T-cell (primary cell): ENCODE results near the gene TMPRSS6. TPM values are rescaled to one million over a fixed set of nuclear protein-coding genes. Genes with fewer than 3 reads are reported as not detected.

Source experiments
- ATAC-seq, 4 experiments: fragments of 200-7000 bp in 3 of 4; fragments of 150-1000 bp in 1 of 4; cut with Tn5 transposase; replicated peaks in 1 of 4; 1 replicate in 3 of 4; 2 replicates in 1 of 4; pipeline ENCODE4 v1.10.0; 2021; ENCODE audit warnings: moderate library complexity in 3 of 4, mild to moderate bottlenecking in 2 of 4, moderate number of reproducible peaks in 1 of 4
- CTCF ChIA-PET, 2 donors: fragments of 300-600 bp; sonication (Branson Sonifier 250); formaldehyde crosslinking; loops; one replicate each; lab custom pipeline; 2022; ENCODE audit warnings: antibody characterized with exemption in 2 of 2; lab: Charles Lee
- POLR2A ChIA-PET, 2 donors: fragments of 300-600 bp; sonication (Branson Sonifier 250); formaldehyde crosslinking; loops; one replicate each; lab custom pipeline; 2022; ENCODE audit warnings: antibody characterized with exemption in 2 of 2; lab: Charles Lee
- DNase-seq, 35 experiments: peaks; one replicate each; pipeline versions ENCODE4 v3.0.0 to v3.0.0-alpha.2; 2013 to 2023
- H3K27ac ChIP-seq: one replicate; pipeline ENCODE4 v1.5.1; 2013; ENCODE audit warnings: low read length
- H3K27me3 ChIP-seq, 2 experiments: replicated peaks in 1 of 2; 1 replicate in 1 of 2; 2 replicates in 1 of 2; pipeline versions ENCODE4 v1.6.1 to v1.7.0; 2013; ENCODE audit warnings: low read length in 1 of 2, mixed read lengths in 1 of 2; ENCODE audit not compliant: control insufficient read depth in 2 of 2, insufficient read depth in 2 of 2; ENCODE audit errors: extremely low read depth in 1 of 2
- H3K36me3 ChIP-seq, 2 donors: 1 replicate in 1 of 2; 2 replicates in 1 of 2; pipeline versions ENCODE4 v1.6.1 to v1.7.0; 2013; ENCODE audit warnings: low read length in 1 of 2; ENCODE audit not compliant: control insufficient read depth in 2 of 2, insufficient read depth in 1 of 2; ENCODE audit errors: extremely low read depth in 1 of 2
- H3K4me1 ChIP-seq, 2 experiments: 1 replicate in 1 of 2; 2 replicates in 1 of 2; pipeline versions ENCODE4 v1.6.1 to v1.7.0; 2013; ENCODE audit warnings: low read length in 2 of 2, mixed read lengths in 1 of 2; ENCODE audit not compliant: insufficient read depth in 2 of 2, control insufficient read depth in 1 of 2; ENCODE audit errors: extremely low read depth in 1 of 2
- H3K4me3 ChIP-seq, 2 donors: 1 replicate in 1 of 2; 2 replicates in 1 of 2; pipeline versions ENCODE4 v1.5.1 to v1.7.0; 2013; ENCODE audit warnings: mild to moderate bottlenecking in 2 of 2, low read length in 1 of 2, moderate library complexity in 1 of 2; ENCODE audit not compliant: control insufficient read depth in 1 of 2; ENCODE audit errors: extremely low read depth in 1 of 2
- H3K9me3 ChIP-seq: 2 replicates; pipeline ENCODE4 v1.7.0; 2013
- H3K27ac Mint-ChIP-seq, 2 donors: one replicate each; pipeline ENCODE4 v1.8.0; 2020 to 2021; ENCODE audit warnings: mild to moderate bottlenecking in 2 of 2, mixed read lengths in 2 of 2
- H3K27me3 Mint-ChIP-seq, 2 donors: one replicate each; pipeline ENCODE4 v1.8.0; 2021 to 2022; ENCODE audit warnings: mixed read lengths in 2 of 2
- H3K36me3 Mint-ChIP-seq: one replicate; pipeline ENCODE4 v1.8.0; 2021; ENCODE audit warnings: mixed read lengths
- H3K4me1 Mint-ChIP-seq, 3 donors: one replicate each; pipeline ENCODE4 v1.8.0; 2020 to 2022; ENCODE audit warnings: mixed read lengths in 3 of 3, mild to moderate bottlenecking in 1 of 3
- H3K4me3 Mint-ChIP-seq, 3 donors: one replicate each; pipeline ENCODE4 v1.8.0; 2020 to 2022; ENCODE audit warnings: mild to moderate bottlenecking in 3 of 3, mixed read lengths in 3 of 3, moderate library complexity in 3 of 3
- H3K9me3 Mint-ChIP-seq, 3 donors: one replicate each; pipeline ENCODE4 v1.8.0; 2020 to 2022; ENCODE audit warnings: mixed read lengths in 3 of 3
- WGBS: methylation state at CpG from one replicate; pipeline ENCODE4 v1.1.5; 2013; ENCODE audit warnings: missing lambda C conversion rate; ENCODE audit not compliant: insufficient coverage; 5-methylcytosine and 5-hydroxymethylcytosine counted together
- total RNA-seq, 35 experiments: library from RNA in 6 of 35; stranded (reverse) in 6 of 35; fragments of 120-200 nt in 1 of 35; gene quantifications; one replicate each; pipeline versions ENCODE4 v1.2.1 to v1.2.4 and lab custom pipeline; 2013 to 2026

The TMPRSS6 gene
- total RNA-seq, 5 donors from 2014 or later (not counting 1 experiment from before 2014, with no cell fraction given): 0.40 to 1.3 (median 1.1) TPM

DNA sequence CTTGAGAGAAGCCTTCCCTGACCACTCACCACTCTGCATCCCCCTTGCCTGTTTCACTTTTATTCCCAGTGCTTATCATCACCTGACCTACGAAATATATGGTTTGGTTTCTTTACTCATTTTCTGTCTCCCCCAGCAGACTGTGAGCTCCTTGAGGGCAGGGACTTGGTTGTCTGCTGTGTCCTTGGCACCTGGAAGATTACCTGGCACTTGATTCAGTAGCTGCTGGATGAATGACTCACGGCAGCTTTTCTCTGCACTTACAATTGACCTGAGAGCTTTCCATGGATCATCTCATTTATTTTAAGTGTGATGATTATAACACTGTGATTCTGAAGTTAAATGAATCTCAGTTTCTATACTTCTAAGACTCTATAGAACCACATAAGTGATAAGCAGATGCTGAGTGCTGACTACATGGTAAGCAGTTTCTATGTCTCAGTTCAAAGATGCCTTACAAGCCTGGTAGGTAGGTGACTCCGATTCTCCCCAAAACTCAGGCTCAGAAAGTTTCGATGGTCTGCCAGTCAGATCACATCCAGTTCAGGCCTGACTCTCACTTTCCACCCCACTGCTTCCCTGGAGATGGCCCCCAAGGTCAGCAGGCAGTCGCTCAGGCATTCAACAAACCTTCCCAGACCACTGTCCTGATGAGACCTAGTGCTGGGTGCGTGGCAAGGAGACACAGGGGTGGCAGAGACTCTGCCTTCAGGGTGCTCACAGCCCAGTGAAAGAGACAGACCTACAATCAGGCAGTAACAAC lies 28.6 kb upstream of the TMPRSS6 start:
- Mint-ChIP-seq H3K4me3 (no peak overlapping the region), H3K4me1 (peaks cover 2 to 31% (median 16%) of the 10 kb centered on the region in 3 donors), H3K27me3 (no peaks in the 10 kb centered on the region), H3K36me3 (peaks cover 45% of the 10 kb centered on the region), H3K27ac (peak overlapping the region; percentile 72 to 87), H3K9me3 (no peaks in the 10 kb centered on the region)
- Histone ChIP-seq H3K36me3 (peaks cover 18 to 97% of the 10 kb centered on the region in 2 donors), H3K4me3 (no peak overlapping the region), H3K9me3 (no peaks in the 10 kb centered on the region), H3K27ac (no peak overlapping the region), H3K27me3 (no peaks in the 10 kb centered on the region), H3K4me1 (peaks cover 0 to 46% of the 10 kb centered on the region in 2 experiments)
- WGBS: 75% methylated on average over 4 of the region's 6 CpGs
- ATAC-seq (no peak), DNase-seq (no peak)
- CTCF ChIA-PET: no interaction called here
- POLR2A ChIA-PET: no interaction called here

DNA sequence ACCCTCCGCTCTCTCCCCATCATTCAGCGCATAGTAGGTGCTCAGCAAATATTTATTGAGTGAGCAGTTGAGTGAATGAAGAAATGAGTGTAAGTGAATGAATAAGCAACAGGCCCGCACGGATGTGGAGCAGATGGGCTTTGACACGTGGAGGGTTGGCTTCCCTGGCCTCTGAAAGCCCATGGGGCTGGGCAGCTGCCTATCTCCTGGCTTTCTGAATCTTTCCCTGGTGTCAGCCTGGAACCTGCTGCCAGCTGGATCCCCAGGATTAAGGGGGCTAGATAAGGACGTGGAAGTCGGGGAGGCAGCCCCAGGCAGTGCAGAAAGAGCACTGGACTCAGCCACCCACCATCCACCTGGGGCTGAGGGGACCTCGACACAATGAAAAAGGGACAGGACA lies 27.6 kb upstream of the TMPRSS6 start:
- WGBS: 100% methylated on average over 4 of the region's 8 CpGs
- Mint-ChIP-seq H3K27ac (peak overlapping the region; percentile 74 to 76), H3K36me3 (peaks cover 46% of the 10 kb centered on the region), H3K27me3 (no peaks in the 10 kb centered on the region), H3K4me1 (peaks cover 6 to 25% (median 11%) of the 10 kb centered on the region in 3 donors), H3K9me3 (no peaks in the 10 kb centered on the region), H3K4me3 (no peak overlapping the region)
- ATAC-seq (no peak), DNase-seq (no peak)
- Histone ChIP-seq H3K27ac (peak overlapping the region; percentile 12), H3K9me3 (no peaks in the 10 kb centered on the region), H3K4me3 (no peak overlapping the region), H3K4me1 (peaks cover 0 to 39% of the 10 kb centered on the region in 2 experiments), H3K36me3 (peaks cover 20 to 97% of the 10 kb centered on the region in 2 donors), H3K27me3 (no peaks in the 10 kb centered on the region)
- POLR2A ChIA-PET: interaction anchor here in 1 of 2 donors (0.5 to 0.6 kb wide), 2 partner anchors 17 to 125 kb away, joined by 3 to 5 read pairs; no protein-coding TSS in a partner anchor
- CTCF ChIA-PET: no interaction called here

DNA sequence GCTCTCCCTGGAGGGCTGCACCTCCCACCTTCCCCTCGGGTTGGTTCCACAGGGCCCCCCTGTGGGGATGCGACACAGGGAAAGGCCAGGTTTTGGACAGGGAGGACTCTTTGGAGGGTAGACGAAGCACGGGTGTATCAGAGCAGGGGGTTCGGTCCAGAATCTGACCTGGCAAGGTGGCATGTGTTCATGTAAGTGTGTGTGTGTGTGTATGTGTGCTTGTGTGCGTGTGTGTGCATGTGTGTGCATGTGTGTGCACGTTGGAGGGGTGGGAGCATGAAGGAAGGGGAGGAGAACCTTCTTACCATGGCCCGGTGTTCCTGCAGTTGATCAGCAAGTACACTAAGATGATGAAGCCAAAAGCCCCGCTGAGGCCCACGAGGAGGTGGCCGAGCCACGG lies 25.5 kb upstream of the TMPRSS6 start:
- ChIA-PET POLR2A (no interaction called here), CTCF (no interaction called here)
- Histone ChIP-seq H3K4me1 (peaks cover 0 to 24% of the 10 kb centered on the region in 2 experiments), H3K27ac (no peak overlapping the region), H3K4me3 (no peak overlapping the region), H3K9me3 (no peaks in the 10 kb centered on the region), H3K36me3 (peaks cover 16 to 97% of the 10 kb centered on the region in 2 donors), H3K27me3 (no peaks in the 10 kb centered on the region)
- Mint-ChIP-seq H3K27ac (peak overlapping the region in 1 of 2 donors; percentile 61), H3K4me1 (peaks cover 6 to 20% (median 12%) of the 10 kb centered on the region in 3 donors), H3K9me3 (no peaks in the 10 kb centered on the region), H3K4me3 (no peak overlapping the region), H3K27me3 (no peaks in the 10 kb centered on the region), H3K36me3 (peaks cover 50% of the 10 kb centered on the region)
- DNase-seq (no peak), ATAC-seq (no peak)
- WGBS: 94% methylated on average over 10 of the region's 12 CpGs

DNA sequence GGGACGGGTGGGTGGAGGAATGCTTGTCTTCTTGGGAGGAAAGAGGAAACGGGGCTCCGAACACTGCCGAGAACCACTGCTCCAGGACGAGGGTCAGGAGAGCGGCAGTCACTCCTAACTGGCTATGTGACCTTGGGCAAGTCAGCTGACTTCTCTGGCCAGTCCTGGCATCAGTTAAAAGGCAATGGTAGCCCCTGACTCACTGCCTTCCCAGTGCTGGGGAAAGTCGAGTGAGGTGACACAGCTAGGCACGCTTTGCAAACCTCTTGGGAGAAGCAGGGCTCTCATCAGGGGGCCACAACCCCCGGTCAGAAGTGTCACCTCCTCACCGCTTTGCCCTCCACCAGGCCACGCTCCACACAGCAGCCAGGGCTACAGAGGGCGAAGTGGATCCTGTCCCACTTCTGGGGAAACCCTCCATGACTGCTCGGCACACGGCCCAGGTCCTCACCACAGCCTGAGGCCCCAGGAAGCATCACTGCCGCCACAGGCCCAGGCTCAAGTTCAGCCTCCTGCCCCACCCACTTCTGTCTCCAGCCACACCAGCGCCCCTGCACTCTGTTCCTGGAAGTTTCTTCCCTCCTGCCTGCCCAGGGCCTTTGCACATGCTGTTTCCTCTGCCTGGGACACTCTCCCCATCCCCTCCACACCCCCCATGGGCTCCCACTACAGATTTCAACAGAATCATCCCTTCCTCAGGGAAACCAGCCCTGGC lies 23.9 kb upstream of the TMPRSS6 start:
- Histone ChIP-seq H3K9me3 (no peaks in the 10 kb centered on the region), H3K4me3 (no peak overlapping the region), H3K4me1 (peaks cover 0 to 15% of the 10 kb centered on the region in 2 experiments), H3K27me3 (no peaks in the 10 kb centered on the region), H3K27ac (no peak overlapping the region), H3K36me3 (peaks cover 21 to 91% of the 10 kb centered on the region in 2 donors)
- H3K4me3 Mint-ChIP-seq: no peak overlapping the region
- ChIA-PET CTCF (no interaction called here), POLR2A (no interaction called here)
- WGBS: 71% methylated on average over 16 of the region's 16 CpGs
- H3K27ac Mint-ChIP-seq: peak overlapping the region; percentile 36 to 61
- no peaks in the 10 kb centered on the region for H3K9me3 Mint-ChIP-seq
- peaks cover 6 to 13% (median 11%) of the 10 kb centered on the region in 3 donors for H3K4me1 Mint-ChIP-seq
- H3K36me3 Mint-ChIP-seq: peaks cover 46% of the 10 kb centered on the region
- H3K27me3 Mint-ChIP-seq: no peaks in the 10 kb centered on the region
- DNase-seq (no peak), ATAC-seq (no peak)

- H3K36me3 Mint-ChIP-seq: peaks cover 40% of the 10 kb centered on the region
- ChIA-PET POLR2A (interaction anchor here (0.6 kb wide), 2 partner anchors 11 to 67 kb away, joined by 3 to 5 read pairs; no protein-coding TSS in a partner anchor), CTCF (no interaction called here)
- ATAC-seq: no peak
- peaks cover 5 to 8% (median 6%) of the 10 kb centered on the region in 3 donors for H3K4me1 Mint-ChIP-seq
- no peaks in the 10 kb centered on the region for H3K9me3 ChIP-seq
- H3K27me3 Mint-ChIP-seq: no peaks in the 10 kb centered on the region
- H3K4me3 Mint-ChIP-seq: no peak overlapping the region
- peak overlapping the region; percentile 28 to 50 for H3K27ac Mint-ChIP-seq
- peaks cover 21 to 91% of the 10 kb centered on the region in 2 donors for H3K36me3 ChIP-seq
- no peaks in the 10 kb centered on the region for H3K27me3 ChIP-seq
- no peaks in the 10 kb centered on the region for H3K9me3 Mint-ChIP-seq
- 87% methylated on average over 5 of the region's 7 CpGs for whole genome bisulfite sequencing
- no peak overlapping the region for H3K27ac ChIP-seq
- no peak overlapping the region for H3K4me3 ChIP-seq
- H3K4me1 ChIP-seq: peaks cover 0 to 15% of the 10 kb centered on the region in 2 experiments
- DNase-seq: no peak
Observed at GRCh38 chr22:37132773-37133172, 23.3 kb upstream of the TMPRSS6 start.

- peaks cover 11 to 13% (median 11%) of the 10 kb centered on the region in 3 donors for H3K4me1 Mint-ChIP-seq
- ATAC-seq (no peak), DNase-seq (no peak)
- H3K4me3 Mint-ChIP-seq: no peak overlapping the region
- no peaks in the 10 kb centered on the region for H3K9me3 ChIP-seq
- peaks cover 0 to 10% of the 10 kb centered on the region in 2 experiments for H3K4me1 ChIP-seq
- H3K4me3 ChIP-seq: no peak overlapping the region
- no peaks in the 10 kb centered on the region for H3K27me3 Mint-ChIP-seq
- peaks cover 36% of the 10 kb centered on the region for H3K36me3 Mint-ChIP-seq
- no peak overlapping the region for H3K27ac ChIP-seq
- no peaks in the 10 kb centered on the region for H3K27me3 ChIP-seq
- ChIA-PET POLR2A (no interaction called here), CTCF (no interaction called here)
- peaks cover 19 to 75% of the 10 kb centered on the region in 2 donors for H3K36me3 ChIP-seq
- no peaks in the 10 kb centered on the region for H3K9me3 Mint-ChIP-seq
- 86% methylated on average over 5 of the region's 14 CpGs for WGBS
- peak overlapping the region in 1 of 2 donors; percentile 48 for H3K27ac Mint-ChIP-seq
Observed at GRCh38 chr22:37129866-37130441, 20.4 kb upstream of the TMPRSS6 start.
